Measurements from ENCODE around the gene SRPK1.

Gene SRPK1

GRCh38 chr6:35794536-35795452 lies 126.1 kb downstream of the SRPK1 start:
- no peak overlapping the region for H3K4me3 ChIP-seq (ENCODE audit: low read depth, low read length)
- TF ChIP-seq CTCF (IDR thresholded peaks at IDR 0.05; ENCODE audit: control insufficient read depth, extremely low read depth, insufficient read depth), result no peak
- no peak for DNase-seq (ENCODE audit: low read depth)

DNA sequence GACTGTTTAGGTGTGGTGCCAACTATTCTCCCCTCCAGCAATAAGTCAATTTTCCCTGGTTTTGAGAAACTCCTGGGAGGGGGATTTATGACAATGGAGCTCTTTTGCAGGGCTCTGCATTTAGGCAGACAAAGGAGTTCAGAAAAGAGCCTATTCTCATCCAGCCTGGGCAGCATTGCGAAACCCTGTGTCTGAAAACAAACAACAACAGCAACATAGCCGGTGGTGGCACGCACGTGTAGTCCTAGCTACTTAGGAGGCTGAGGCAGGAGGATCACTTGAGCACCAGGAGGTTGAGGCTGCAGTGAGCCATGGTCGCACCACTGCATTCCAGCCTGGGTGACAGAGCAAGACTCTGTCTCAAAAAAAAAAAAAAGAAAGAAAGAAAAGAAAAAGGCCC lies 130.2 kb downstream of the SRPK1 start:
- DNase-seq (ENCODE audit: low read depth), result no peak

DNA sequence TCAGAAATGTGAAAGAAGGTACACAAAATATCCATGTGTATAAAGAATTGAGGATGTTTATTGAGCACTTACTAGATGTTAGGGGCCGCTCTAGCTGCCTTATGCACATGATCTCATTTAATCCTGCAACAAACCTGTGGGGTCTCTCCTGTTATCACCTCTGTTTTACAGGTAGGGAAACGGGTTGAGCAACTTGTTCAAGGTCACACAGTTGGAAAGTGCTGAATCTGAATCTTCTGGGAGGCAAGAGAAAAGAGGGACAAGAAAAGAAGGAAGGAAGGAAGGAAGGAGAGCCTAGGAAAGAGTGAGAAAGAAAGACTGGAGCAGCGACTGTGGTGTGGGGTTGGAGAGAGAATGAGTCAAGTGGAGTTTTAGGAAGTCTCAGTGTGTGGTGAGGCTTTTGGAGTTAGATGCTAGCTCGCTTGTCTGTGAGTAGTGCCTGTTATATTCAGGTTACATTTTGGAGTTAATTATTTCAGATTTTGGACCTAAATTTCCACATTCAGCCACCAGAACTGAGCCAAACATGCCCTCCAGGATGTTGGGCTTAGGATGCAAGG lies 132.4 kb downstream of the SRPK1 start:
- TF ChIP-seq CTCF (IDR thresholded peaks at IDR 0.05; ENCODE audit: control insufficient read depth, extremely low read depth, insufficient read depth), result no peak
- no peak for DNase-seq (ENCODE audit: low read depth)
- no peak overlapping the region for H3K4me3 ChIP-seq (ENCODE audit: low read depth, low read length)

More for the DNA sequence above, 130.2 kb downstream of the SRPK1 start:
- no peak overlapping the region for H3K4me3 ChIP-seq (ENCODE audit: low read depth, low read length)
- TF ChIP-seq CTCF (IDR thresholded peaks at IDR 0.05; ENCODE audit: control insufficient read depth, extremely low read depth, insufficient read depth), result no peak

GRCh38 chr6:35787266-35788218 lies 133.4 kb downstream of the SRPK1 start:
- DNase-seq (ENCODE audit: low read depth), result no peak
- no peak overlapping the region for H3K4me3 ChIP-seq (ENCODE audit: low read depth, low read length)
- no peak for TF ChIP-seq CTCF (IDR thresholded peaks at IDR 0.05; ENCODE audit: control insufficient read depth, extremely low read depth, insufficient read depth)

DNA sequence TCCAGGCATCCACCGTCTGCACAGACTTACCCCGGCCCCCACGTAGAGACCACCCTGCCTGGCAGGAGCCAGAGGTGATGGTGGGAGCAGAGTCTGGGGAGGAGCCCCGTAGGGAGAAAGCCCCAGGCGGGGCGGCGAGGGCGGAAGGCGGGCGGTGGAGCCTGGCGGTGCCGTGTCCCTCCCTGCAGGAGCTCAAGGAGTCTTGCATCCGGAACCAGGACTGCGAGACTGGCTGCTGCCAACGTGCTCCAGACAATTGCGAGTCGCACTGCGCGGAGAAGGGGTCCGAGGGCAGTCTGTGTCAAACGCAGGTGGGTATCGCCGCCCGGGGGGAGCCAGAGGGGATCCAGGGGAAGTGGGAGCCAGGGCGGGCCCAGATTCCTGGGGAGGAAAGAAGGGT lies 134.1 kb downstream of the SRPK1 start:
- no peak for DNase-seq (ENCODE audit: low read depth)
- TF ChIP-seq CTCF (IDR thresholded peaks at IDR 0.05; ENCODE audit: control insufficient read depth, extremely low read depth, insufficient read depth), result no peak
- no peak overlapping the region for H3K4me3 ChIP-seq (ENCODE audit: low read depth, low read length)

GRCh38 chr6:35786272-35786671 lies 134.6 kb downstream of the SRPK1 start:
- no peak overlapping the region for H3K4me3 ChIP-seq (ENCODE audit: low read depth, low read length)
- no peak for TF ChIP-seq CTCF (IDR thresholded peaks at IDR 0.05; ENCODE audit: control insufficient read depth, extremely low read depth, insufficient read depth)
- DNase-seq (ENCODE audit: low read depth), result no peak
